HT-29 (cell line): ENCODE measurements around the gene DIS3L. TPM values are rescaled to one million over a fixed set of nuclear protein-coding genes. Genes with fewer than 3 reads are reported as not detected.
"Not testable (repeated sequence)": the region's sequence is repeated elsewhere in the genome, so short reads cannot be mapped to it uniquely, and the experiment has no call there.

Experiments
- DNase-seq: peaks from one replicate; pipeline ENCODE4 v3.0.0-alpha.2; 2015; ENCODE audit warnings: low spot score
- total RNA-seq: library from RNA; depleted of rRNA; stranded (reverse); fragments of >200 nt; shearing (Covaris generic); gene quantifications from 2 replicates; pipeline ENCODE4 v1.2.3, GENCODE V29; 2014

DIS3L gene
- total RNA-seq, 1 experiment from 2014 or later, result 14.5 TPM

- no peak for DNase-seq
Measured at GRCh38 chr15:66276546-66276945, 16.8 kb upstream of the DIS3L start.

DNA sequence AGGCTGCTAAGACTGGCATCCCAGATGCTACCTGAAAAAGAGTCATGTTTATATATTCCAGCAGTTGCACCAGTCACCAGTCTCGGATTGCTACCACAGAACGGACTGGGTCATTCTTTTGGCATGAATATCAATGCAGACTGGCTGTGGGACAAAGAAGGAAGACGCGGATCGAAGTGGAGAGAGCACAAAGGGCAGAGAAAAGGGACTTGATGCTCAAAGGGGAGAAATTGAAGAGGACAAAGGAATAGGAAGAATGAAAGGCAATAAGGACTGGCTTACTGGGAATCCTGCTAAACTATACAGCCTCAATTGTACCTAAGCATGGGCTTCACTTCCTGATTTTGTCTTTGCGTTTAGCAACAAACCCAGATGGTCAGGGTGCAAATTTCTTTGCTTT, 15.3 kb upstream of the DIS3L start:
- DNase-seq, result no peak

- no peak for DNase-seq
Measured at GRCh38 chr15:66278671-66279070, 14.7 kb upstream of the DIS3L start.

GRCh38 chr15:66284271-66284670, 9.1 kb upstream of the DIS3L start:
- no peak for DNase-seq

DNA sequence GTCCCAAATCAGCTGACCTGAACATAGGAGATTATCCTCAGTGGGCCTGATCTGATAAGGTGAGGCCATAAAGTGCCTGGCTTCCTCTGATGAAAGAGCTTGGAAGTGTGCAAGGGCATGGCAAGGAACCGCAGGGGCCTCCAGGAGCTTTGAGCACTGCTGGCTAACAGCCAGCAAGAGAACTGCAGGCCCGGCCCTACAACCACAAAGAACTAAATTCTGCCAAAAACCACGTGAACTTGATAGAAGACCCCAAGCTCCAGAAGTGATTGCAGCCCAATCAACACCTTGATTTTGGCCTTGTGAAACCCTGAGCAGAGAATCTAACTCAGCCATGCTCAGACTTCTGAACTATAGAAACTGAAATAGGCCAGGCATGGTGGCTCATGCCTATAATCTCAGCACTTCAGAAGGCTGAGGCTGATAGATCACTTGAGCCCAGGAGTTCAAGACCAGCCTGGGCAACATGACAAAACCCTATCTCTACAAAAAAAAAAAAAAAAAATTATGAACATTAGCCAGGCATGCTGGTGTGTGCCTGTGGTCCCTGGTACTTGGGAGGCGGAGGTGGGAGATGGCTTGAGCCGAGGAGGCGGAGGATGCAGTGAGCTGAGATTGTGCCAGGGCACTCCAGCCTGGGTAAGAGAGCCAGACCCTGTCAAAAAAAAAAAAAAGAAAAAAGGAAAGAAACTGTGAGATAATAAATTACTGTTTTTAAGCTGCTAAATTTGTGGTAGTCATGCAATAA, 7.7 kb upstream of the DIS3L start:
- DNase-seq, result no peak

DNA sequence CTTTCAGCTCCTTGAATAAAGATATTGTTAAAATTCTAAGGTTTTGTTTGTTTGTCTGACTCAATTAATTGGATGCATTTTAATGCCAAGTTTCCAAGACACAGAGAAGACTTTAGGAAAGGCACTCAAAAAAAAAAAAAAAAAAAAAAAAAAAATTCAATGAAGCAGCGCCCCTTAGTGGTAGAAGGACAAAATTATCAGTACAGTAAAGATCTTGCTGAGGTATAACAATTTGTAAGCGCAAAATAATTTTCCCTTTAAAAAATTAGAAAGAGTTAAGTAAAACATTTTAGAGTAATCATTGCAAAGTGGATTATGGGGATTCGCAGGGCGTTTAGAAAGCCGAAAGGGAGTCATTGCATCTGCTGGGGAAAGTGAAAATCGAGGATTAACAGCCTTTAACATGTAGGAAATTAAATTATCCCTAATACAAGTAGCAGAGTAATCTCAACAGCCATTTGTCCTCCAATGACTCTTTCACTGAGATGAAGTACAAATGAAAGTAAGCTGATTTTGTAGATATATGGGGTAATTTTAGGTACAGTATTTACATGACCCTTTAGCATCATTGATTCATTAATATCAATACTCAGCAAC, 5.8 kb upstream of the DIS3L start:
- peak; percentile 69 for DNase-seq

DNA sequence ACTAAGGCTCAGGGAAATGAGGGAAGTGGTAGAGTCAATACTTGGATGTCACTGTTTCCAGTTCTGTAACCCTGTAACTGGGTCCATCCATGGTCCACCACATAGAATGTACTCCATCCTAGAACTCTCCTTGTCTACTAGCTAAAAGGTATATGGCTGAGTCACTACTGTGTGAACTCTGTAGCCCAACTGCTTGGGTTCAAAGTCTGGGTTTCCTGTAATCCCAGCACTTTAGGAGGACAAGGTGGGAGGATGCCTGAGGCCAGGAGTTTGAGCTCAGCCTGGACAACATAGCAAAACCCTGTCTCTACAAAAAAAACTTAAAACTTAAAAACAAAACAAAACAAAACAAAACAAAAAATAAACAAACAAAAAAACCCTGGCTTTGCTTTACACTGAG, 5.3 kb upstream of the DIS3L start:
- no peak for DNase-seq

- no peak for DNase-seq
Measured at GRCh38 chr15:66288551-66289185, 4.7 kb upstream of the DIS3L start.

- no peak for DNase-seq
Measured at GRCh38 chr15:66290007-66290406, 3.4 kb upstream of the DIS3L start.

DNA sequence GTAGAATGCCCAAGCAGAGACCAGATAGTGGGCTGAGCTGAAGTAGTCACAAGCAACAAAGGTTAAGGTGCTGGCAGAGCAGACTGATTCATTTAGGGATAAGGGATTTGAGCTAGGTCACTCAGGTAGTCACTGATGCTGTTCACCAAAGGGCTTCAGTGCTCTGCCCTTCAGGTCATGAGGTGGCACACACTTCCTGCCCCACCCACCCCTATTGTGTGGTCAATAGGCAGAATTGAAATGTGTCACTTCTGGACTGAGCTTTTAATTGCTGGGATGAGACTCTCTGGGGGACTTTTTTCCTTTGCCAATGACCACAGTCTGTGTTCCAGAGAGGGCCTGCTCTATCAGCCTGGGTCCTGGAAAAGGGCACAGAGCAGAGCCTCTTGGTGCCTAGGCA, 2.9 kb upstream of the DIS3L start:
- DNase-seq, result peak; percentile 50

- no peak for DNase-seq
Measured at GRCh38 chr15:66291816-66292570, 1.4 kb upstream of the DIS3L start.

DNA sequence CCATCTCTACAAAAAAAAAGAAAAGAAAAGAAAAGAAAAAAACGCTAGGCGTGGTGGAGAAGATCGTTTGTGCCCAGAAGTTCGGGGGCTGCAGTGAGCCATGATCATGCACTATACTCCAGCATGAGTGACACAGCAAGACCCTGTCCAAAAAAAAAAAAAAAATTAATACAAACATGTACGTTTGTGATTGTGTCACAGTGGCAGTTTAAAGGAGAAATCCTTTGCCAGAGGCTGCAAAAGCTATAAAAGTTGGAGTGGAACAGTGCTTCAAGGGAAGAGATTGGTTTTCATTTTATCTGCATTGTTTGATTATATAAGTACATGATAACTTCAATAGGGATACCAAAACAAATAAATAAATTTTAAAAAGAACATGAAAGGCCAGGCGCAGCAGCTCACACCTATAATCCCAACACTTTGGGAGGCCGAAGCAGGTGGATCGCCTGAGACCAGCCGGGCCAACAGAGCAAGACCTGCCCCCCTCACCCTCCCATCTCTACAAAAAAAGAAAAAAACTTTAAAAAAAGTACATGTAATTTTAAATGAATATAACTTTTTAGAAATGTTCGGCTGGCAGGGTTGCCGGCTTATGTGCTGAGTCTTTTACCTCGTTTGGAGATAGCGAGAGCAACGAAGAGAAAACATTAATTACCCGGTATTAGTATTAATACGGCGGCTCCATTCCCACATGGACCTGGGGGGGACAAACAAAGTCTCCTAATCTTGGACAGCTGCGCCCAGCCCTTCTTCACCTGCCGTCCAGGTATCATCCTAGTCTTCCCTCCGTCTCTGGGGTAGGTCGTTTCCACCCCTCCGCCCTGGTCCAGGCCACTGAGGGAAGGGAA, 573 bp upstream of the DIS3L start:
- DNase-seq, result peak; percentile 12

- DNase-seq, result peak; percentile 72
Measured at GRCh38 chr15:66294157-66294931, 976 bp downstream of the DIS3L start.

DNA sequence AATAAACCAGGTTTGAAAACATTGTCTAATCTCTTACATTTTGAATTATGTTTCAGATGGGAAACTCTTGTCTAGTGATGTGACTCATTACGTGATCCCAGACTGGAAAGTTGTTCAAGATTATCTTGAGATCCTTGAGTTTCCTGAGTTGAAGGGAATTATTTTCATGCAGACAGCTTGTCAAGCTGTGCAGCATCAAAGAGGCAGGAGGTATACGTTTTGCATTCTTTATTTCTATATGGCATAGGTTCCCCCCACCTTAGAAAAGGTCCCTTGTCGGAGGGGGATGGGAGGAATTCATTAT, 1.5 kb downstream of the DIS3L start:
- no peak for DNase-seq

DNA sequence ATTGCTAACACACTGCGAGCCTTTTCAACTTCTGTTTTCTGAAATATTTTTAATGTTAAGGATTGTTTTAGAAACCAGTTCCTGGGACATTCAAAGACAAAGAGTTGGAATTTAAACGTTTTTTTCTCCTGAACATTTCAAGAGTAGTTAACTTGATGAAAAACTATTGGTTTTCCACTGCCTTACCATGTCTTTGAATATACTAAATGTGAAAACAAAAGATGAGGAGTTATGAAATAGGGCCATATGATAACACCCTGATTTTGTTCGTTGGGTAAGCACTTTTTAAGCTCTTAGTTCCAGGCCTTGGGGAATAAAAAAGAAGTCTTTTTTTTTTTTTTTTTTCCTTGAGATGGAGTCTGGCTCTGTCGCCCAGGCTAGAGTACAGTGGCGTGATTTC, 2.8 kb downstream of the DIS3L start:
- no peak for DNase-seq

DNA sequence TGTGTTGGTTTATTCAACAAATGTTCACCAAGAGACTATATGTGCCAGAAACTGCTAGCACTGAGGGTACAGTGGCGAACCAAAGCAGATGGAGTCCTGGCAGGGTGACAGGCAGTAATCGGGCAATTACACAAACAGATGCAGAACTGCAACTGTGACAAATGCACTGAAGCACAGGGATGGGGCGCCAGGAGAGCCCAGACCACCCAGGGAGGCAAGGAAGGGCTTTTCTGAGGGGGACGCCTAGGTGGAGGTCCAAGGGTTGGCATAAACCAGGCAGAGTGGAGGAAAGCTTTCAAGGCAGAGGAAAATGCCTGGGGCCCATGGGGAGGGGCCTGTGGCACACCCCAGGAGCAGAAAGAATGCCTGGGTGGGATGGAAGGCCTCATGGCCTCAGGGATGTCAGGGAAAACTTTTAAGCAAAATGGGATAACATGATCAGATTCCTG, 5.5 kb downstream of the DIS3L start:
- no peak for DNase-seq

DNA sequence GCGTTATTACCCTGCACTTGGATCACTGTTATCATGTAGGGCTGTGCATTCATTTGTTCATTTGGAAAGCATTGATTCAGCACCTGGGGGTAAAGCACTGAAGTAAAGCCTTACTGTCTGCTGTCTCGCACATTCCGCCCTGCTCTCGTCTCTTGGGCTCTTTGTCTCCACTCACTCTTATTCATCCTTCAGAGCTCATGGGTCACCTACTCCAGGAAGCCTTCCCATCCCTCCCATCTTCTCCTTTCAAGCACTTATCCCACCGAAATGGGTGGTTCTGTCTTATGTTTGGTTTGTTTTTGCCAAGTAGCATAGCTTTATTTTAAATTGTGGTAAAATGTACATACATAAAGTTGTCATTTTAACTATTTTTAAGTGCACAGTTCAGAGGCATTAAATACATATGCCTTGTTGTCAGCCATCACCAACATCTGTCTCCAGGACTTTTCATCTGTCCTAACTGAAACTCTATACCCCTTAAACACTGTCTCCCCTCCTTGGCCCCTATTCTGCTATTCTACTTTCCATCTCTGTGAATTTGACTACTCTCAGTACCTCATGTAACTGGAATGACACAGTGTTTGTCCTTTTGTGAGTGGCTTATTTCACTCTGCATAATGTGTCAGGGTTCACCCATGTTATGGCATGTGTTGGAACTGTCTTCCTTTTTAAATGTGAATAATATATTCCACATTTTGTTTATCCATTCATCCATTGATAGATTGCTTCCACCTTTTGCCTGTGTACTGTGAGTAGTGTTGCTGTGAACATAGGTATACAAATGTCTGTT, 9.3 kb downstream of the DIS3L start:
- no peak for DNase-seq

GRCh38 chr15:66304425-66304824, 11.1 kb downstream of the DIS3L start:
- not testable (repeated sequence) for DNase-seq

DNA sequence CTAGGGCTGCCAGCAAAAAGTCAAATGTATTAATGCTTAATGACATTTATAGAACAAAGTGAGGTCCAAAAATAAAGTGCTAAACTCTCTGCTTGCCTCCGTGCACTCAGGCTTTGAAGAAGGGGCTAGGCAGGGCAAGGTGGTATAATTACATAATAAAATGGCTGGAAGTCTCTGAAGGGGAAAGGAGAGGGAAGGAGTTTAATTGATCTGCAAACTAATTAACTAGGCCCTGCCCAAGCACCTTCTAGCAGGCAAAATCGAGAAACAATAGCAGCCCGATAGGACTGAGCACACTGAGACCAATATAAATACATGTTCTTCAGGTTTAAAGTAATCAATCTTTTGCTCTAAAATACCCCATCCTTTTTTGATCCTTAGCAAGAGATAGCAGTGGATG, 13.0 kb downstream of the DIS3L start:
- no peak for DNase-seq

DNA sequence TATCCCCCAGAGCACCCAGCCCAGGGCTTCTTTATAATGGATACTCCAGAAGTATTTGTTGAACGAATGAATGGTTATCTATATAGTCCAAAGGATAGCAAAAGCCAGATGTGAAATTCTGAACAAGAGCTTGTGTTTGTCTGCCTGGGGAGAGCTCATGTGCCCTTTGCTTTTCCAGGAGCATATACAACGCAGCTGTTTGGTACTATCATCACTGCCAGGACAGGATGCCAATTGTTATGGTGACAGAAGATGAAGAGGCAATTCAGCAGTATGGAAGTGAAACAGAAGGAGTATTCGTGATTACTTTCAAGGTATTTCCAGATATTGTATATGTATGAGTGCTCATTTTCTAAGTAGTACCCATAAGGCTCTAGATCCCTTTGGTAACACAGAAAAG, 15.2 kb downstream of the DIS3L start:
- no peak for DNase-seq
